ENCODE measurements around the gene SH2D7.
A peak's percentile ranks its signal among the peaks of the same experiment; 100 is the strongest.

Gene SH2D7

GRCh38 chr15:78060232-78060631 lies 32.1 kb upstream of the SH2D7 start:
- DNase-seq (ENCODE audit: low read depth), result no peak
- no peak overlapping the region for H3K4me3 ChIP-seq (ENCODE audit: low read length)
- no peak for TF ChIP-seq CTCF (conservative IDR thresholded peaks at IDR 0.05; ENCODE audit: low read depth, low read length)

- H3K4me3 ChIP-seq (ENCODE audit: low read length), result peak overlapping the region; percentile 21
- no peak for DNase-seq (ENCODE audit: low read depth)
- no peak for TF ChIP-seq CTCF (conservative IDR thresholded peaks at IDR 0.05; ENCODE audit: low read depth, low read length)
Measured at GRCh38 chr15:78061963-78062427, 30.4 kb upstream of the SH2D7 start.

GRCh38 chr15:78063217-78063616 lies 29.1 kb upstream of the SH2D7 start:
- no peak for DNase-seq (ENCODE audit: low read depth)
- no peak overlapping the region for H3K4me3 ChIP-seq (ENCODE audit: low read length)
- TF ChIP-seq CTCF (conservative IDR thresholded peaks at IDR 0.05; ENCODE audit: low read depth, low read length), result no peak

- no peak for TF ChIP-seq CTCF (conservative IDR thresholded peaks at IDR 0.05; ENCODE audit: low read depth, low read length)
- no peak overlapping the region for H3K4me3 ChIP-seq (ENCODE audit: low read length)
- no peak for DNase-seq (ENCODE audit: low read depth)
Measured at GRCh38 chr15:78063970-78064385, 28.4 kb upstream of the SH2D7 start.

GRCh38 chr15:78064544-78064943 lies 27.8 kb upstream of the SH2D7 start:
- H3K4me3 ChIP-seq (ENCODE audit: low read length), result no peak overlapping the region
- DNase-seq (ENCODE audit: low read depth), result no peak
- TF ChIP-seq CTCF (conservative IDR thresholded peaks at IDR 0.05; ENCODE audit: low read depth, low read length), result no peak

GRCh38 chr15:78065284-78065872 lies 27.0 kb upstream of the SH2D7 start:
- no peak for TF ChIP-seq CTCF (conservative IDR thresholded peaks at IDR 0.05; ENCODE audit: low read depth, low read length)
- H3K4me3 ChIP-seq (ENCODE audit: low read length), result no peak overlapping the region
- peak; percentile 82 for DNase-seq (ENCODE audit: low read depth)

Measured in retinal pigment epithelial cell (primary cell).